SIG-M5 treated with dmso at 0.1 percent for 504 hours (cell line): ENCODE measurements around the gene AHSG.

ENCODE experiments used
- DNase-seq: peaks from one replicate; lab custom pipeline; 2025; ENCODE audit not compliant: unreplicated experiment; lab: John Stamatoyannopoulos, UW

The AHSG gene

GRCh38 chr3:186592682-186593081 lies 20.2 kb upstream of the AHSG start:
- DNase-seq: no peak

GRCh38 chr3:186593862-186594261 lies 19.0 kb upstream of the AHSG start:
- no peak for DNase-seq

- no peak for DNase-seq
Observed at GRCh38 chr3:186594591-186595113, 18.2 kb upstream of the AHSG start.

- DNase-seq: no peak
Observed at GRCh38 chr3:186596568-186597287, 16.1 kb upstream of the AHSG start.

GRCh38 chr3:186598108-186598784 lies 14.6 kb upstream of the AHSG start:
- no peak for DNase-seq

GRCh38 chr3:186598794-186599141 lies 14.1 kb upstream of the AHSG start:
- no peak for DNase-seq

GRCh38 chr3:186599142-186599784 lies 13.6 kb upstream of the AHSG start:
- no peak for DNase-seq

- no peak for DNase-seq
Observed at GRCh38 chr3:186599785-186600166, 13.1 kb upstream of the AHSG start.

- no peak for DNase-seq
Observed at GRCh38 chr3:186600896-186601295, 12.0 kb upstream of the AHSG start.

- no peak for DNase-seq
Observed at GRCh38 chr3:186603159-186603558, 9.7 kb upstream of the AHSG start.

GRCh38 chr3:186605078-186605477 lies 7.8 kb upstream of the AHSG start:
- DNase-seq: no peak

- no peak for DNase-seq
Observed at GRCh38 chr3:186605561-186606545, 7.0 kb upstream of the AHSG start.

- DNase-seq: no peak
Observed at GRCh38 chr3:186608624-186609215, 4.1 kb upstream of the AHSG start.

GRCh38 chr3:186609247-186609868 lies 3.5 kb upstream of the AHSG start:
- peak; percentile 23 for DNase-seq

GRCh38 chr3:186612065-186612464 lies 795 bp upstream of the AHSG start:
- no peak for DNase-seq

GRCh38 chr3:186613637-186614265 lies 891 bp downstream of the AHSG start:
- no peak for DNase-seq

GRCh38 chr3:186614266-186614596 lies 1.4 kb downstream of the AHSG start:
- DNase-seq: no peak

- peak; percentile 66 for DNase-seq
Observed at GRCh38 chr3:186614597-186615483, 2.0 kb downstream of the AHSG start.

- no peak for DNase-seq
Observed at GRCh38 chr3:186616299-186616617, 3.4 kb downstream of the AHSG start.
